DMS79 (cell line): ENCODE results near the gene C3.
"Not testable (repeated sequence)": the region's sequence is repeated elsewhere in the genome, so short reads cannot be mapped to it uniquely, and the experiment has no call there.

Experiments
- DNase-seq: peaks from one replicate; lab custom pipeline; 2025; lab: John Stamatoyannopoulos, UW

Gene C3

GRCh38 chr19:6663236-6664201 lies 56.9 kb downstream of the C3 start:
- DNase-seq, result no peak

- no peak for DNase-seq
These were observed 57.7 kb downstream of the C3 start for GRCh38 chr19:6662702-6663101.

GRCh38 chr19:6661509-6662244 lies 58.8 kb downstream of the C3 start:
- DNase-seq, result not testable (repeated sequence)

GRCh38 chr19:6660930-6661329 lies 59.5 kb downstream of the C3 start:
- no peak for DNase-seq

GRCh38 chr19:6656390-6656789 lies 64.1 kb downstream of the C3 start:
- not testable (repeated sequence) for DNase-seq

- no peak for DNase-seq
These were observed 65.8 kb downstream of the C3 start for GRCh38 chr19:6654347-6655310.

- no peak for DNase-seq
These were observed 67.7 kb downstream of the C3 start for GRCh38 chr19:6652805-6653094.

GRCh38 chr19:6651965-6652804 lies 68.3 kb downstream of the C3 start:
- no peak for DNase-seq

- DNase-seq, result no peak
These were observed 71.3 kb downstream of the C3 start for GRCh38 chr19:6649185-6649584.

- DNase-seq, result no peak
These were observed 72.2 kb downstream of the C3 start for GRCh38 chr19:6648141-6648715.

GRCh38 chr19:6644796-6645195 lies 75.7 kb downstream of the C3 start:
- DNase-seq, result no peak

- DNase-seq, result not testable (repeated sequence)
These were observed 80.1 kb downstream of the C3 start for GRCh38 chr19:6640333-6640732.

GRCh38 chr19:6639439-6639838 lies 81.0 kb downstream of the C3 start:
- no peak for DNase-seq

- DNase-seq, result not testable (repeated sequence)
These were observed 87.0 kb downstream of the C3 start for GRCh38 chr19:6633456-6633813.

GRCh38 chr19:6632747-6633455 lies 87.5 kb downstream of the C3 start:
- not testable (repeated sequence) for DNase-seq

GRCh38 chr19:6632002-6632621 lies 88.3 kb downstream of the C3 start:
- DNase-seq, result no peak
